Measurements from ENCODE around the gene MYEOV.

The MYEOV gene

GRCh38 chr11:69272831-69273485 lies 21.0 kb upstream of the MYEOV start:
- DNase-seq (ENCODE audit: low read depth): no peak
- no peak for TF ChIP-seq CTCF (conservative IDR thresholded peaks at IDR 0.05; ENCODE audit: low read length)
- no peak overlapping the region for H3K4me3 ChIP-seq (ENCODE audit: low read length)

GRCh38 chr11:69273571-69273970 lies 20.4 kb upstream of the MYEOV start:
- no peak for TF ChIP-seq CTCF (conservative IDR thresholded peaks at IDR 0.05; ENCODE audit: low read length)
- DNase-seq (ENCODE audit: low read depth): no peak

DNA sequence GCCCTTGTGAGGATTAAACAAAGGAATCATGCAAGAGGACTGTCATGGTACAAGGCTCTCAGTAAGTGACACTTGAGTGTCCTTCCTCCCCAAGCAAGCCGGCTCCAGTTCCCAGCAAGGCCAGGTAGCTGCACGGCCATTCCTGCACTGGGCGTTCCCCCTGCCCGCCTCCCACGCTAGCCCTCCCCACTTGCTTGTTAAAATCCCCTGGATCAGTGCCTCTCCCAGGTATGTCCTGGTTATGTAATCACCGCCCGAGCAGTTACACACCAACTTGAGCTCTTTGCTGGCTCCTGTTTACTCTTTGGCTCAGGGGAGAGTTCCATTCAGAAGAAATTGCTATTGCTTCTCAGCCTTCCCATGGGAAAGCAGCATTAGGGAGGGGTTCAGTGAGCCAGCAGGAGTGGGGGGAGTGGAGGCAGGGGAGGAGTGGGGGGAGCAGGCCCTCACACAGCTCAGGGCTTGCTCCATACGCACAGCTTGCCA lies 19.4 kb upstream of the MYEOV start:
- no peak overlapping the region for H3K4me3 ChIP-seq (ENCODE audit: low read length)
- TF ChIP-seq CTCF (conservative IDR thresholded peaks at IDR 0.05; ENCODE audit: low read length): no peak
- DNase-seq (ENCODE audit: low read depth): no peak

More at GRCh38 chr11:69273571-69273970, 20.4 kb upstream of the MYEOV start:
- H3K4me3 ChIP-seq (ENCODE audit: low read length): no peak overlapping the region

DNA sequence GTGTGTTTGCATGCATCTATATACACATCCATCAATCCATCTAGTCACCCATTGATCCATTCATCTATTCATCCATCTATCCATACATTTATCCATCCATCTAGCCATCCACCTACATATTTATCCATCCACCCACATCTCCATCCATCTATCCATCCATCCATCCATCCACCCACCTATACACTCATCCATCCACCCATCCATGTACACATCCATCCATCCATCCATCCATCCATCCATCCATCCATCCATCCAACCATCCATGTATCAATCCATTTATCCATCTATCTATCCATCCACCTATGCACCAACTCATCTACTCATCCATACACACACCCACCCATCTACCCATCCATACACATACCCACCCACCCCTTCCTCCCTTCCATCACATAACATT lies 18.8 kb upstream of the MYEOV start:
- no peak for TF ChIP-seq CTCF (conservative IDR thresholded peaks at IDR 0.05; ENCODE audit: low read length)
- DNase-seq (ENCODE audit: low read depth): no peak
- no peak overlapping the region for H3K4me3 ChIP-seq (ENCODE audit: low read length)

GRCh38 chr11:69276165-69276564 lies 17.8 kb upstream of the MYEOV start:
- no peak for DNase-seq (ENCODE audit: low read depth)

GRCh38 chr11:69277074-69277809 lies 16.7 kb upstream of the MYEOV start:
- TF ChIP-seq CTCF (conservative IDR thresholded peaks at IDR 0.05; ENCODE audit: low read length): no peak
- no peak for DNase-seq (ENCODE audit: low read depth)
- H3K4me3 ChIP-seq (ENCODE audit: low read length): no peak overlapping the region

More at GRCh38 chr11:69276165-69276564, 17.8 kb upstream of the MYEOV start:
- no peak overlapping the region for H3K4me3 ChIP-seq (ENCODE audit: low read length)
- no peak for TF ChIP-seq CTCF (conservative IDR thresholded peaks at IDR 0.05; ENCODE audit: low read length)
